NCI-H1105 (cell line): ENCODE data around the gene TRERF1.

Source experiments
- DNase-seq: peaks from one replicate; lab custom pipeline; 2025; lab: John Stamatoyannopoulos, UW

TRERF1 gene

DNA sequence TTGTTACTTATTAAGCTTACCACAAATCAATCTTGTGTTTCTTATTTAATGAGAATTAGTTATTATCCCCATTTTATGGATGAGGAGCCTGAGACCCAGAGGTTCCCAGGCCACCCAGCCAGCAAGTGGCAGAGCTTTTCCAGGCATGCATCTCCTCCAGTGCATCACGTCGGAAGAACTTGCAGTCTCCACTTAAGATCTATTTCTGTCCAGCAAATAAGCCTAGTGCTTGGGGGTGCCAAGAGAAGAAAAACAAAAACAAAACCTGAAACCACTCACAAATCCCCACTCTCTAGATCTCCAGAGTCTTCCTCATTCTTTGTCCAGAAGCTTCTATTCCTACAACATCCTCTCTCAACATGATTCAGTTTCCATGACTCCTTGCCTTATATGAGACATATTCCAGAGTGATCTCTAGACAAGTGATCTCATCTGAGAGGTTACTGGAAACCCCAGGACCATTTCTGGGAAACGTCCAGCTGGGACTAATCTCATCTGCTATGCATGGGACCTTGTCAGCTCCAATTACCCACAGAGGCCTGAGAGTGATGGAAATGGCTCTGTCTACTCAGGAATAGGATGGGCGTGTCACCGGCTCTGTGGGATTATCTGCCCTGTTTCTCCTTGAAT, 261.1 kb downstream of the TRERF1 start:
- DNase-seq = no peak

DNA sequence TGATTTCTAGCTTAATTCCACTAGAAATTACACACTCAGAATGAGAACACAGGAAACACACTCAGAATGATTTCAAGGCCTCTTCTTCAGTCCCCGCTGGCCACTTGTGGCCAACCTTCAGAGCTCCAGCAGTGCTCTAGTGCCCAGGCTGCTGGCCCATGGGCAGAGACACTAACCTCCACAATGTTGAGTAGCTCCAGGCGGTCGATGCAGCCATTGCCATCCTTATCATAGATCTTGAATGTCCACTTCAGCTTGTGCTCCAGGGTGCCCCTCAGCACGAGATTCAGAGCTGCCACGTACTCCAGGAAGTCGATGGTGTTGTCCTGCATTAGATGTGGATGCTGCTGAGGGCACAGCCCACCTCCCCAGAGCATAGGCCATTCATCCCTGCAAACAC, 263.3 kb downstream of the TRERF1 start:
- DNase-seq = no peak

DNA sequence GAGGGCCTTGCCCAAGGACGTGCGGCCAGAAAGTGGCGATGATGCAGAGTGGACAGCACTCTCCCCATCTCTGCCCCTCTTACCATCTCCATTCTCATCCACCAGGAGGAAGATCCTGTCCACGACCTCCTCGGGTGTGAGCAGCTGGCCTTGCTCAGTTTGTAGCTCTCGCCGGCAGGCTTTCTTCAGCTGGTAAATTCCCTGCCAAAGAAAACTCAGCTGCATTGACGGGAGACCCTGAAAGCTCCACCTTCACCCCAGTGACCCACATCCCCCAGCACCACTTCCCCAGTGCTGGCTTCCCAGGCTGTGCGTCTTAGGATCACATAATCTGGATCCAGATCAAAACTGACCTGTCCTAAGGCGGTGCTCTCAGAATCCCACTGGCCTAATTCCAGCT, 266.1 kb downstream of the TRERF1 start:
- no peak for DNase-seq

DNA sequence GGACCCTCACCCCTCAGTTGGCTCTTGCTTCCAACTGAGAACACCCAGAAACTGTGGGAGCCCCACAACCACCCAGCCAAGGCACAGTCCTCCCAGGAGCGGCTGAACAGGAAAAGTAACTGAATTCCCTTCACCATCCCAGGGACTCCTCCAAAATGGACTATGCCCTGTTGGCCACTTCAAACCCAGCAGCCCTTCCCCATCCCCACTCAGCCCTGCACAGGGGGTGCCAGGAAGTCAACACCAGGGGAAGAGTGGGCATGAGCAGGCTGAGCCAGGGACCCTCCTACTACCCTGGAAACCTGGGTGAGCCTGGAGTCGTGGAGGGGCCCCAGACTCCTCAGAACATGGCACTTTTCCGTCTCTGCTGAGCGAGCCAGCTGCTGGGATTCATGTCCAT, 267.3 kb downstream of the TRERF1 start:
- DNase-seq = no peak

DNA sequence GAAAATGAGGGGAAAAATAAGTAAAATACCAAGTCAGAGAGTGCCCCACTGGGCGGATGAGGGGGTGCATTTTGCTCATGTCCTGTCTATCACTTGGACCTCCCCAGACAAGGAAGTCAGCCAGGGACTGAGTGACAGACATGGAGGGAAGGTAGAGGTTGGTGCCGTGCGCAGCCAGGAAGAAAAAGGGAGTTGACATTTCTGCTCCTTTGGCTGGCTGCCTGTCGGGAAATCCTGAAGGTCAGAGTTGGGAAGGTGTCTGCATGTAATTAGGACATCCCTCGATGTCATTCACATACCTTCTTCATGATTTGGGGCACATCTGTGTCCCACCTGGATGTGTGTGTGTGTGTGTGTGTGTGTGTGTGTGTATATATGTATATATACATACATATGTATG, 269.6 kb downstream of the TRERF1 start:
- no peak for DNase-seq

DNA sequence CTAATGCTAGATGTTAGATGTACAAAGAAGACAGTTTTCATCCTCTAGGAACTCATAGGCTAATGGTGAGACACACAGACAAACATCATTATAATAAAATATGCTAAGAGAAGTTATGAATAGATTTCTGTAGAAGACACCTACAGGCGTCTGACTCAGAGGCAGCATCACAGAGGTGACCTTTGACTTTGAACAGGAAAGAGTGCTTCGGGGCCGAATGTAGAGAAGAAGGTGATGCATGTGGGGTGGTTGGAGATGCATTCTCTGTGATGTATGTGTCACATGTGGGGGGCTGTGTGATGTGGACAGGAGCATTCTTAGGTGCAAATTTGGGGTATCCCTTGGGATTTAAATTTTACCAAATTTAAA, 271.8 kb downstream of the TRERF1 start:
- no peak for DNase-seq

DNA sequence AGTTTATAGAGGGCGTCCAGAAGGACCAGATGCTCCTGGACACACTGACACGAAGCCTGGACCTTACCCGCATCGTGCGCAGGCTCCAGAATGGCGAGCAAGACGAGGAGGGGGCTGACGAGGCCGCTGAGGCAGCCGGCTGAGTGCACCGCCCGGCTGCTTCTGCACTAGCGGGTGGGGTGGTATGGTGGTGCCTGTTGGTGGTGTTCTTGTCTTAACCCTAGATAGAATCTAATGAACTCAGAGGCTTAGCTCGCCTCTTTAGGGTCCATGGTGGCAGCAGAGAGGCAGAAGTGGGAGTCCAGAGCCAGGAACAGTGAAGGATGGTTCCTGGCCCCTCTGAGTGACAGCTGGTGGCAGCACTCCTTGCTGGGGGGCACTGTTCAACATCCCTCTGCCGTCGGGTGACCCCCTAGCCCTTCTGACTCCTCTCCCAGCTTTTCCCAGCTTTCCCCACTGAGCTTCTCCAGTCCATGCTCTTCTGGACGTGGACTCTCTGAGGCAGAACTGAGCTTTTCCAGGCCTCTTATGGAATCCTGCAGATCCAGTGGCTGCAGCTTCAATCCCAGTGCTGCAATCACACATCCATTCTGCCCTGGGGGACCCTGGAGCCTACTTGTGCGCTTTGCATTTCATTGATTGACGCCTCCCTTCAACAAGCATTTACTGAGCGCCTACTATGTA, 272.3 kb downstream of the TRERF1 start:
- DNase-seq = no peak

DNA sequence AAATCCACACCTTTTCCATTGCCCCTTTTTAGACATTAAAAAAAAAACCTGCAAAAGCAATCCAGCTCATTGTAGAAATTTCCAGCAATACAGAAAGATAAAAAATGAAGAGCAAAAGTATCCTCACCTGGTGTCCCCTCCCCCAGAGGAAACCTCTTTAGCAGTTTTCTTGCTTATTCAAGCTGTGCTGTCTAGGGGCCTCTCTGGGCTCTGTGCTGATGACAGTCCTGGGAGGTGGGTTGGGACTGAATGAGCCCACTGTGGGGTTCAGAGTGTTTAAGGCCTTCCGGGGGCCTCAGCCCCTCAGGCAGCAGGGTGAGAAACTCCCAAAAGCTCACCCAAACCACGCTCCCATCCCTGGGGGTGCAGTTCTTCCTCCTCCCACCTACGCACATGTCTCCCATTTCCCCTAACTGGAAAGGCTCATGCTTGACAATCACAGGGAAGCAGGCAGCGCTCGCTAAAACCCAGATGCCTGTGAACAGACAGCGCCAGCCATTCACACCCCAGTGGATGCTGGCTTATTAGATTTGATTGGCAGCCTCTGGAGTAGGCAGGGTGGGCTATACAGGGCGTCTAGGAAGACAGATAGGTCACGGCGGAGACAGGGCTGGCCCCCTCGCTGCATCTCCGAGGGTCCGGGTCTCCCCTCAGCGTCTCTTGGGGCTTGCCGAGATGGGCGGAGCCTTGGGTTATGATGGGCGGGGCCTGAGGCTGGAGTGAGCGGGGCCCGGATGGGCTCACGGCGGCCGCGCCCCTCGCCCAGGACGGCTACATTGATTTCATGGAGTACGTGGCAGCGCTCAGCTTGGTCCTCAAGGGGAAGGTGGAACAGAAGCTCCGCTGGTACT, 274.0 kb downstream of the TRERF1 start:
- no peak for DNase-seq

DNA sequence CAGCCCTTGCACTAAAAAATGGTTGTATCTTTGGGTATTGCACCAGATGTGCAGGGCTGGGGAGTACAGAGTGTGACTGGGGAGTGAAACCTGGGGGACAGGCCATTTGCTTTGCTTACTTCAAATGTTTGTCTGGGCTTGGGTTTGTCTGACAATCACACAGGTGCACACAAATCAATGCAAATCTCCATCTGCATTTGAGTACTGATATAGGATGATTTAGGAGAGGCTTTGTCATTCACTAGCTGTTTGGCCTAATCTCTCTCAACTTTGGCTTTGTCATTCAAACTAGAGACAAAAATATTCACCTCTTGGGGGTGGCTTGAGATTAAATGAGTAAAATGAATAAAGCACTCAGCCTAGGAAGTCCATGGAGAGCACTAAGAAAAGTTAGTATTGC, 274.7 kb downstream of the TRERF1 start:
- DNase-seq = no peak

DNA sequence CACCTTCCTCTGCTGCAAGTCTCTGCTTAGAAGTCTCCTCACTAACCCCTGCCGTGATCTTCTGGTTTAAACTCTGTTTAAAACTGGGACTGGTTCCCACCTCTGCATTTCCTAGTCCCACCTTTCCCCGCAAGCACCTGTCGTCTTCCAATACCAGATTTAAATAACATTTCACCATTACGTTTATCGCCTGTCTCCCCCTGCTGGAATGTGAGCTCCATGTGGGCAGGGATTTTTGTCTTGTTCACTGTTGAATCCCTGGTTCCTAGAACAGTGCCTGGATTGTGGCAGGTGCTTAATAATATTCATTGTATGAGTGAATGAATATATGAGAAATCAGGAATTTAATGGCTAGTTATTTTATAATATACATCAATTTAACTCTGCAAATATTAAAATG, 275.9 kb downstream of the TRERF1 start:
- no peak for DNase-seq
